ENCODE data around the gene DACT3. TPM values are rescaled to one million over a fixed set of nuclear protein-coding genes. Genes with fewer than 3 reads are reported as not detected.

DACT3 gene
- polyA plus RNA-seq, 1 experiment: 7.1 TPM

DNA sequence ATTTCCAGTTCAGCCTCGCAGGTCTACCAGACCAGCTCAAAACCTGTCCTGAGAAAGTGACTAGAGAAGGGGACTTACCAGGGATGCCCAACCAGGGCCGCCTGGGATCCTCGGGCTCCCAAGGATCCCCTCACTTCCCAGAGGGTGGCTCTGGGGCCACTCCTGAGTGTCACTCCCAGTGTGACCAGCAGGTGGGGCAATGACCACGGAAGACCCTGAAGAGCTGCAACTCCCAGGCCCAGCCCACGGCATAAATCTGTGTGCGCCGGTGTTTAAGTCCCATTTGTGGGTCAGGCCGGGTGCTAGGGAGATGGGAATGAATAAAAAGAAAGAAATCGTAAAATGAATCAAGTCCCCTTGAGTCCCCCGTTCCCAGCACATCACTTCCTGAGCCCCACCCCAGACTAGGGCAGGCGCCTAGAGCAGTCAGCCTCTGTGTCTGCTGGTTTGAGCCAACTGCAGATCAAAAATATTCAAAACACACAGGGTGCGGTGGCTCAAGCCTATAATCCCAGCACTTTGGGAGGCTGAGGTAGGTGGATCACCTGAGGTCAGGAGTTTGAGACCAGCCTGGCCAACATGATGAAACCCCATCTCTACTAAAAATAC lies 46.8 kb downstream of the DACT3 start:
- Histone ChIP-seq H3K36me3 (ENCODE audit: control insufficient read depth, insufficient read depth, low read length) (peaks cover 13% of the 10 kb centered on the region), H3K4me3 (ENCODE audit: low read depth, low read length) (no peak overlapping the region), H3K27me3 (ENCODE audit: control insufficient read depth, insufficient read depth, low read length) (no peaks in the 10 kb centered on the region)
- CTCF ChIA-PET: interaction anchor here (0.7 to 22.7 kb wide), 15 partner anchors 9 to 128 kb away, joined by 3 to 347 read pairs (median 5); partner anchors contain the start of genes CALM3, DACT3 and PTGIR
- no peak for DNase-seq (ENCODE audit: low read depth)
- TF ChIP-seq, protein P1, sequence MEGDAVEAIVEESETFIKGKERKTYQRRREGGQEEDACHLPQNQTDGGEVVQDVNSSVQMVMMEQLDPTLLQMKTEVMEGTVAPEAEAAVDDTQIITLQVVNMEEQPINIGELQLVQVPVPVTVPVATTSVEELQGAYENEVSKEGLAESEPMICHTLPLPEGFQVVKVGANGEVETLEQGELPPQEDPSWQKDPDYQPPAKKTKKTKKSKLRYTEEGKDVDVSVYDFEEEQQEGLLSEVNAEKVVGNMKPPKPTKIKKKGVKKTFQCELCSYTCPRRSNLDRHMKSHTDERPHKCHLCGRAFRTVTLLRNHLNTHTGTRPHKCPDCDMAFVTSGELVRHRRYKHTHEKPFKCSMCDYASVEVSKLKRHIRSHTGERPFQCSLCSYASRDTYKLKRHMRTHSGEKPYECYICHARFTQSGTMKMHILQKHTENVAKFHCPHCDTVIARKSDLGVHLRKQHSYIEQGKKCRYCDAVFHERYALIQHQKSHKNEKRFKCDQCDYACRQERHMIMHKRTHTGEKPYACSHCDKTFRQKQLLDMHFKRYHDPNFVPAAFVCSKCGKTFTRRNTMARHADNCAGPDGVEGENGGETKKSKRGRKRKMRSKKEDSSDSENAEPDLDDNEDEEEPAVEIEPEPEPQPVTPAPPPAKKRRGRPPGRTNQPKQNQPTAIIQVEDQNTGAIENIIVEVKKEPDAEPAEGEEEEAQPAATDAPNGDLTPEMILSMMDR (IDR thresholded peaks at IDR 0.05; ENCODE audit: insufficient read depth, low read depth, low read length): peak; percentile 92
- POLR2A ChIA-PET: interaction anchor here (1.3 kb wide), 1 partner anchor 48 kb away, joined by 8 read pairs; no protein-coding TSS in a partner anchor

- Histone ChIP-seq H3K36me3 (ENCODE audit: control insufficient read depth, insufficient read depth, low read length) (peaks cover 20% of the 10 kb centered on the region), H3K27me3 (ENCODE audit: control insufficient read depth, insufficient read depth, low read length) (no peaks in the 10 kb centered on the region), H3K4me3 (ENCODE audit: low read depth, low read length) (no peak overlapping the region)
- CTCF ChIA-PET: interaction anchor here (0.6 to 22.7 kb wide), 12 partner anchors 8 to 128 kb away, joined by 3 to 347 read pairs (median 4); partner anchors contain the start of genes CALM3, DACT3 and PTGIR
- DNase-seq (ENCODE audit: low read depth): no peak
- POLR2A ChIA-PET: interaction anchor here (1.3 kb wide), 1 partner anchor 48 kb away, joined by 8 read pairs; no protein-coding TSS in a partner anchor
- TF ChIP-seq, protein P1 (IDR thresholded peaks at IDR 0.05; ENCODE audit: insufficient read depth, low read depth, low read length): no peak
These were observed 47.5 kb downstream of the DACT3 start for GRCh38 chr19:46613525-46613924.

DNA sequence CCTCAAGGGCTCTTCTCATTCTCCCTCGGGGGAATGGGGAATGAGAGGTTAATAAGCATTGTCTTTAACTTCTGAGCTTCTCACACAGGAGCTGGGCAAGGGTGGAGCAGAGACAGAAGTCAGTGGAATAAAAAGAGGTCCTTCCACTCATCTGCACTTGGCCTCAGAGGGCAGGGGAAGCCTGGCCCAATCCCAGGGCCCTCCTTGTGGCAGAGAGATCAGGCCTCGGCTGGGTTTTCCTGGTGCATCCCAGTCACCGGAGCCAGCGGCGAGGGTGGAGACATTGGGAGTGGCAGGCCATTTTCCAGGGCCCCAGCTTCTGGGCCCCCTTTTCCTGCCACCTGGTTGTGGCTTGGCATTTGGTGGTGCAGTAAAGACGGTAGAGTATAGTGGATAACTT lies 49.2 kb downstream of the DACT3 start:
- H3K4me3 ChIP-seq (ENCODE audit: low read depth, low read length): no peak overlapping the region
- DNase-seq (ENCODE audit: low read depth): no peak
- H3K36me3 ChIP-seq (ENCODE audit: control insufficient read depth, insufficient read depth, low read length): peaks cover 36% of the 10 kb centered on the region
- no peaks in the 10 kb centered on the region for H3K27me3 ChIP-seq (ENCODE audit: control insufficient read depth, insufficient read depth, low read length)
- ChIA-PET CTCF (interaction anchor here (0.6 to 22.7 kb wide), 7 partner anchors 9 to 235 kb away, joined by 3 to 347 read pairs (median 3); partner anchors contain the start of gene DACT3), POLR2A (no interaction called here)
- TF ChIP-seq, protein P1 (IDR thresholded peaks at IDR 0.05; ENCODE audit: insufficient read depth, low read depth, low read length): no peak

- Histone ChIP-seq H3K4me3 (ENCODE audit: low read depth, low read length) (no peak overlapping the region), H3K27me3 (ENCODE audit: control insufficient read depth, insufficient read depth, low read length) (no peaks in the 10 kb centered on the region), H3K36me3 (ENCODE audit: control insufficient read depth, insufficient read depth, low read length) (peaks cover 39% of the 10 kb centered on the region)
- ChIA-PET POLR2A (interaction anchor here (0.6 kb wide), 1 partner anchor 616 kb away, joined by 3 read pairs; no protein-coding TSS in a partner anchor), CTCF (interaction anchor here (0.6 to 22.7 kb wide), 8 partner anchors 10 to 1398 kb away, joined by 3 to 347 read pairs (median 3); partner anchors contain the start of gene DACT3)
- TF ChIP-seq, protein P1 (IDR thresholded peaks at IDR 0.05; ENCODE audit: insufficient read depth, low read depth, low read length): no peak
- DNase-seq (ENCODE audit: low read depth): no peak
These were observed 49.9 kb downstream of the DACT3 start for GRCh38 chr19:46610851-46611770.

DNA sequence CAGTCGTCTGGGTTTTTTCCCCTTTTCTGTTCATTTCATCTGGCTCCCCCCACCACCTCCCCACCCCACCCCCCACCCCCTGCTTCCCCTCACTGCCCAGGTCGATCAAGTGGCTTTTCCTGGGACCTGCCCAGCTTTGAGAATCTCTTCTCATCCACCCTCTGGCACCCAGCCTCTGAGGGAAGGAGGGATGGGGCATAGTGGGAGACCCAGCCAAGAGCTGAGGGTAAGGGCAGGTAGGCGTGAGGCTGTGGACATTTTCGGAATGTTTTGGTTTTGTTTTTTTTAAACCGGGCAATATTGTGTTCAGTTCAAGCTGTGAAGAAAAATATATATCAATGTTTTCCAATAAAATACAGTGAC lies 50.6 kb downstream of the DACT3 start:
- ChIA-PET CTCF (interaction anchor here (0.6 to 22.7 kb wide), 4 partner anchors 10 to 1399 kb away, joined by 3 to 347 read pairs (median 4); partner anchors contain the start of gene DACT3), POLR2A (no interaction called here)
- H3K36me3 ChIP-seq (ENCODE audit: control insufficient read depth, insufficient read depth, low read length): peaks cover 44% of the 10 kb centered on the region
- DNase-seq (ENCODE audit: low read depth): no peak
- H3K4me3 ChIP-seq (ENCODE audit: low read depth, low read length): no peak overlapping the region
- TF ChIP-seq, protein P1 (IDR thresholded peaks at IDR 0.05; ENCODE audit: insufficient read depth, low read depth, low read length): no peak
- no peaks in the 10 kb centered on the region for H3K27me3 ChIP-seq (ENCODE audit: control insufficient read depth, insufficient read depth, low read length)
